Osteoblast (primary cell): ENCODE measurements around the gene NECTIN3. TPM values are rescaled to one million over a fixed set of nuclear protein-coding genes. Genes with fewer than 3 reads are reported as not detected.

Experiments used
- DNase-seq: peaks from one replicate; pipeline ENCODE4 v3.0.0; 2011; ENCODE audit warnings: low spot score, mixed read lengths; ENCODE audit not compliant: insufficient read length; ENCODE audit errors: missing footprints
- H2AFZ ChIP-seq: 2 replicates; pipeline ENCODE4 v1.6.0; 2011; ENCODE audit warnings: mild to moderate bottlenecking, low read length
- H3K27ac ChIP-seq: 2 replicates; pipeline ENCODE4 v1.5.1; 2011; ENCODE audit warnings: mild to moderate bottlenecking, low read depth, low read length, moderate library complexity
- H3K27me3 ChIP-seq: 2 replicates; pipeline ENCODE4 v1.6.0; 2012; ENCODE audit warnings: mild to moderate bottlenecking, control low read depth, inconsistent platforms, low read length, moderate library complexity; ENCODE audit not compliant: insufficient read depth
- H3K36me3 ChIP-seq: 2 replicates; pipeline ENCODE4 v1.5.1; 2011; ENCODE audit warnings: mild to moderate bottlenecking, low read length, control low read depth, moderate library complexity; ENCODE audit not compliant: insufficient read depth
- H3K4me1 ChIP-seq: 2 replicates; pipeline ENCODE4 v1.5.1; 2011; ENCODE audit warnings: mild to moderate bottlenecking, low read length, control low read depth, moderate library complexity; ENCODE audit not compliant: insufficient read depth
- H3K4me2 ChIP-seq: 2 replicates; pipeline ENCODE4 v1.6.0; 2011; ENCODE audit warnings: mild to moderate bottlenecking, low read length; ENCODE audit not compliant: insufficient read depth
- H3K4me3 ChIP-seq: fragments of 200-600 bp; sonication (generic); 3 replicates; pipeline ENCODE4 v1.5.1; 2012; ENCODE audit warnings: mild to moderate bottlenecking, low read length, inconsistent platforms; ENCODE audit not compliant: insufficient read depth
- H3K79me2 ChIP-seq: 2 replicates; pipeline ENCODE4 v1.6.0; 2012; ENCODE audit warnings: mild to moderate bottlenecking, low read length, control low read depth, inconsistent platforms; ENCODE audit not compliant: insufficient read depth
- H3K9me3 ChIP-seq: 2 replicates; pipeline ENCODE4 v1.5.1; 2011; ENCODE audit warnings: low read depth, low read length, control low read depth
- H4K20me1 ChIP-seq: 2 replicates; pipeline ENCODE4 v1.6.0; 2012; ENCODE audit warnings: mild to moderate bottlenecking, low read length, control low read depth; ENCODE audit not compliant: insufficient read depth
- CTCF ChIP-seq: IDR thresholded peaks from 2 replicates; pipeline ENCODE4 v1.5.1; 2011; ENCODE audit warnings: mild to moderate bottlenecking, low read depth, low read length, moderate library complexity; ENCODE audit errors: extremely low read depth
- total RNA-seq: library from RNA; depleted of rRNA; stranded (reverse); fragments of >200 nt; gene quantifications from 2 replicates; pipeline ENCODE4 v1.2.3, GENCODE V29; 2012

NECTIN3 gene
- total RNA-seq = 39.8 and 52.5 TPM in 2 replicates

DNA sequence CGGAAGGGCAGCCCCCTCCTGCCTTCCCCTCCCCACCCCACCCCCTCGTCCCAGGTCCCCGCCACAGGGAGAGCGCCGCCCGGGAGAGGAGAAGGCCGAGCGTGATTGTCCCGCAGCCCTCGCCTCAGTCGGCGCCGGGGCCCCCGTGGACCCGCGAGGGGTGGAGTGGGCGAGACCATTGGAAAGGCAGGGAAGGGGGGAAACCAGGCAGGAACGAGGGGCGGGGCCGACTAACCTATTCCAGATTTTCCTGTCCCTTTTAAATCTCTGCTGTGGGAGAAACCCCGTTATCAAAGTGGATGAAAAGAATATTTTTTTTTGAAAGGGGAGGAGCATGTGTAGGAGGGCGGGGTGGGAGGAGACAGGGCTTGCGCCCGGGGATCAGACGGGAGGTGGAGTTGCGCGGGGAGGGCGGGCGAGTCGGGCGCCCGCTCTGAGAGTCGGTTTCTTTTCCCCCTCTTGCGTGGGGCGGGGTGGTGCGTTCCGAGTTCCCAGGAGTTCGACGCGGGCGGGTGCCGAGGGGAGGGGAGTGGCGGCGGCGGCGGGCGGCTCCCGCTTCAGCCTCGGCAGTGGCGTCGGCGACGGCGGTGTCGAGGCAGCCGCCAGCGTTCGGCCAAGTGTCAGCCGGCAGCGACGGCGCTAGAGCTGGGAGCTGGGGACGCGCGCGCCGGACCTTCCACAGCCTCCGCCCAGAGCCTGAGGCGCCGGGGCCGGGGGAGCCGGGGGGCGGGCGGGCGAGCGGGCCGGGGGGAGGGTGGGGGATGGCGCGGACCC lies at the start of gene NECTIN3:
TSS of gene NECTIN3 (plus strand) at position 560 of the 774 bp plus-strand sequence. CDS start at position 762, 202 bp downstream.
- Histone ChIP-seq H3K4me2 (peak within 1 kb of the TSS; percentile 97), H3K79me2 (peaks cover 46% of the 10 kb centered on the region), H4K20me1 (peaks cover 4% of the 10 kb centered on the region), H3K9me3 (no peaks in the 10 kb centered on the region), H3K27me3 (no peaks in the 10 kb centered on the region), H2AFZ (peak within 1 kb of the TSS; percentile 94), H3K4me3 (peak within 1 kb of the TSS; percentile 91), H3K27ac (peak within 1 kb of the TSS; percentile 84), H3K36me3 (no peaks in the 10 kb centered on the region), H3K4me1 (peaks cover 25% of the 10 kb centered on the region)
- no peak for TF ChIP-seq CTCF
- peak; percentile 96 for DNase-seq

DNA sequence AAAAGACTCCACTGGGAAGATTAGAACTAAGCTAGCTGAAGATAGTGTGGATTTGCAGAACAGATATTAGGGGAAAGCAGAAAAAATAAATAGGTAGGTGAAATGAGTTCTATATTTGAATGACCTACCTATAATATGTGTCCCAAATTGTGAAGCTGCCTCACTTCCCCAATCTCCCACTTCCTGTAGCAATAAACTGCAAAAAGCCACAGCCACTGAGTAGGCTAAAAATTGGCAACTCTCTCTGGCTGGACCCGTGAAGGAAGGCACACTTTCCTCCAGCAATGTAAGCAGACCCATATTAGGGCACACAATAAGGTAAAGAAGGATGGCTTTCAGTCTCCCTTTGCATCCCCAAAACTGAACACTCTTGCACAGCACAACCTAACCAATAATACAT lies 43.7 kb upstream of the NECTIN3 start:
- Histone ChIP-seq H3K36me3 (no peaks in the 10 kb centered on the region), H3K79me2 (no peaks in the 10 kb centered on the region), H2AFZ (no peak overlapping the region), H3K4me3 (no peak overlapping the region), H3K9me3 (no peaks in the 10 kb centered on the region), H4K20me1 (no peaks in the 10 kb centered on the region), H3K27me3 (no peaks in the 10 kb centered on the region), H3K4me1 (no peaks in the 10 kb centered on the region), H3K4me2 (no peak overlapping the region), H3K27ac (no peak overlapping the region)
- no peak for TF ChIP-seq CTCF
- DNase-seq = no peak

DNA sequence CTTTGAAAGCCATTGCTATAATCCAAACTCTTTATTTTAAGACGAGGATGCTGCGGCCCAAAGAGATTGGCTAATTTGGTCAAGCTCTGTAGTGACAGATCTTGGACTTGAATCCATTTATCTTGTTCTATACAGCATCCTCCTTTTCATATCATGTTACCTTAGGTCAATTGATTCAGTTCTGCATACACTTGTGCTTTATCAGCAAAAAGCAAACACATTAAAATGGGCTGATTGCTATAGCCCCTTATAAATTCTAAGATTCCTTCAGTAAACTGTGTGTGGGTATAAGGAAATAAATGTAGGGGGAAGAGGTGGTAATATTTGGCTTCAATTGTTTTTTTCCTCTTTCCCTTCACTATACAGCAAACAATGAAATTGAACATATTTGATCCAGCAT lies 40.1 kb upstream of the NECTIN3 start:
- Histone ChIP-seq H2AFZ (no peak overlapping the region), H3K27ac (no peak overlapping the region), H3K79me2 (no peaks in the 10 kb centered on the region), H3K4me2 (no peak overlapping the region), H3K27me3 (no peaks in the 10 kb centered on the region), H3K36me3 (no peaks in the 10 kb centered on the region), H3K9me3 (no peaks in the 10 kb centered on the region), H3K4me3 (no peak overlapping the region), H3K4me1 (no peaks in the 10 kb centered on the region), H4K20me1 (no peaks in the 10 kb centered on the region)
- TF ChIP-seq CTCF = no peak
- DNase-seq = no peak

- Histone ChIP-seq H3K9me3 (no peaks in the 10 kb centered on the region), H3K4me1 (no peaks in the 10 kb centered on the region), H4K20me1 (no peaks in the 10 kb centered on the region), H3K4me3 (no peak overlapping the region), H3K79me2 (no peaks in the 10 kb centered on the region), H3K4me2 (no peak overlapping the region), H3K36me3 (no peaks in the 10 kb centered on the region), H3K27ac (no peak overlapping the region), H3K27me3 (no peaks in the 10 kb centered on the region), H2AFZ (no peak overlapping the region)
- no peak for TF ChIP-seq CTCF
- no peak for DNase-seq
These were observed 38.9 kb upstream of the NECTIN3 start for GRCh38 chr3:111032677-111033076.
